IMR-90 (cell line): ENCODE data around the gene TNS3. TPM values are rescaled to one million over a fixed set of nuclear protein-coding genes. Genes with fewer than 3 reads are reported as not detected.

Experiments used
- ATAC-seq: fragments of 200-7000 bp; cut with Tn5 transposase; 2 replicates; pipeline ENCODE4 v1.9.1; 2020; ENCODE audit warnings: low read depth, mild to moderate bottlenecking, moderate library complexity
- BruUV-seq: library from RNA; stranded (reverse); fragments of 400-500 nt; replicated peaks from 2 replicates; lab custom pipeline; 2021; lab: Mats Ljungman, UMichigan
- CTCF ChIA-PET: fragments of 300-600 bp; formaldehyde crosslinking; extraction: SDS; loops from one replicate; lab custom pipeline; 2021; ENCODE audit warnings: antibody characterized with exemption; lab: Yijun Ruan, JAX
- POLR2A ChIA-PET: fragments of 300-600 bp; sonication (Branson Sonifier 250); formaldehyde crosslinking; loops from one replicate; lab custom pipeline; 2022; ENCODE audit warnings: antibody characterized with exemption; ENCODE audit not compliant: unreplicated experiment; lab: Charles Lee
- DNase-seq: peaks from one replicate; pipeline ENCODE4 v3.0.0; 2013
- H2AFZ ChIP-seq: replicated peaks from 2 replicates; pipeline ENCODE3; 2013; ENCODE audit warnings: low read length, mild to moderate bottlenecking; ENCODE audit not compliant: poor library complexity
- H2AK5ac ChIP-seq: 2 replicates; pipeline ENCODE4 v1.6.1; 2013; ENCODE audit warnings: low read depth, low read length, inconsistent platforms
- H2AK9ac ChIP-seq: replicated peaks from 2 replicates; pipeline ENCODE3; 2013; ENCODE audit warnings: mild to moderate bottlenecking, low read depth, low read length, moderate library complexity; ENCODE audit not compliant: poor library complexity
- H2BK120ac ChIP-seq: 2 replicates; pipeline ENCODE4 v1.6.1; 2013; ENCODE audit warnings: low read depth, low read length, inconsistent platforms
- H2BK15ac ChIP-seq: 3 replicates; pipeline ENCODE4 v1.6.1; 2013; ENCODE audit warnings: low read depth, low read length, inconsistent platforms
- H2BK20ac ChIP-seq: 2 replicates; pipeline ENCODE4 v1.6.1; 2013; ENCODE audit warnings: low read depth, mild to moderate bottlenecking, inconsistent platforms, low read length, moderate library complexity
- H2BK5ac ChIP-seq: 2 replicates; pipeline ENCODE4 v1.6.1; 2013; ENCODE audit warnings: mild to moderate bottlenecking, low read depth, low read length, inconsistent platforms; ENCODE audit not compliant: poor library complexity, severe bottlenecking
- H3K14ac ChIP-seq: replicated peaks from 2 replicates; pipeline ENCODE4 v1.6.1; 2013; ENCODE audit warnings: low read depth, low read length, inconsistent platforms
- H3K18ac ChIP-seq: 2 replicates; pipeline ENCODE4 v1.6.1; 2013; ENCODE audit warnings: low read depth, low read length, control low read depth
- H3K23ac ChIP-seq: 2 replicates; pipeline ENCODE4 v1.6.1; 2013; ENCODE audit warnings: low read depth, low read length, inconsistent platforms
- H3K27ac ChIP-seq: 2 replicates; pipeline ENCODE4 v1.5.1; 2013; ENCODE audit warnings: mild to moderate bottlenecking, control low read depth, low read length; ENCODE audit not compliant: insufficient read depth
- H3K27me3 ChIP-seq: 2 replicates; pipeline ENCODE4 v1.6.1; 2013; ENCODE audit warnings: low read length; ENCODE audit not compliant: control insufficient read depth, insufficient read depth
- H3K36me3 ChIP-seq: 2 replicates; pipeline ENCODE4 v1.6.1; 2013; ENCODE audit warnings: low read length, mixed read lengths; ENCODE audit not compliant: control insufficient read depth, insufficient read depth
- H3K4ac ChIP-seq: 2 replicates; pipeline ENCODE4 v1.6.1; 2013; ENCODE audit warnings: low read depth, low read length, inconsistent platforms
- H3K4me1 ChIP-seq: 2 replicates; pipeline ENCODE4 v1.6.1; 2013; ENCODE audit warnings: low read length, mixed read lengths; ENCODE audit not compliant: control insufficient read depth, insufficient read depth
- H3K4me2 ChIP-seq: 2 replicates; pipeline ENCODE4 v1.6.1; 2013; ENCODE audit warnings: low read depth, mild to moderate bottlenecking, control low read depth, low read length, moderate library complexity
- H3K4me3 ChIP-seq: 2 replicates; pipeline ENCODE4 v1.5.1; 2013; ENCODE audit warnings: low read depth, mild to moderate bottlenecking, control low read depth, low read length, moderate library complexity; ENCODE audit not compliant: insufficient read depth
- H3K56ac ChIP-seq: 2 replicates; pipeline ENCODE4 v1.6.1; 2013; ENCODE audit warnings: low read length, inconsistent platforms; ENCODE audit not compliant: insufficient read depth; ENCODE audit errors: extremely low read depth
- H3K79me1 ChIP-seq, 2 experiments: 2 replicates each; pipeline ENCODE4 v1.6.1; 2013; ENCODE audit warnings: low read length in 2 of 2, inconsistent platforms in 1 of 2, low read depth in 1 of 2
- H3K9ac ChIP-seq: 2 replicates; pipeline ENCODE4 v1.6.1; 2013; ENCODE audit warnings: low read depth, low read length, control low read depth
- H3K9me1 ChIP-seq: 2 replicates; pipeline ENCODE4 v1.6.1; 2013; ENCODE audit warnings: low read length, inconsistent platforms; ENCODE audit not compliant: insufficient read depth
- H3K9me3 ChIP-seq: 2 replicates; pipeline ENCODE4 v1.6.1; 2013; ENCODE audit warnings: low read length; ENCODE audit not compliant: control insufficient read depth, insufficient read depth
- H4K20me1 ChIP-seq: 2 replicates; pipeline ENCODE4 v1.6.1; 2013; ENCODE audit warnings: low read length, inconsistent platforms; ENCODE audit not compliant: insufficient read depth
- H4K5ac ChIP-seq: 2 replicates; pipeline ENCODE4 v1.6.1; 2013; ENCODE audit warnings: mild to moderate bottlenecking, low read depth, low read length, control low read depth
- H4K8ac ChIP-seq, 2 experiments: 2 replicates each; pipeline ENCODE4 v1.6.1; 2013; ENCODE audit warnings: low read depth in 2 of 2, low read length in 2 of 2, control low read depth in 1 of 2, inconsistent platforms in 1 of 2
- H4K91ac ChIP-seq: 2 replicates; pipeline ENCODE4 v1.6.1; 2013; ENCODE audit warnings: low read depth, low read length, inconsistent platforms; ENCODE audit not compliant: insufficient read depth
- CTCF ChIP-seq: conservative IDR thresholded peaks from 2 replicates; pipeline ENCODE4 v1.5.1; 2012; ENCODE audit warnings: mild to moderate bottlenecking, low read depth, low read length, improper control_type of control experiment
- FOS ChIP-seq: fragments of 150-350 bp; IDR thresholded peaks from 2 replicates; pipeline ENCODE4 v1.6.1; 2016; ENCODE audit warnings: low read depth, low read length
- MAFK ChIP-seq: IDR thresholded peaks from 2 replicates; pipeline ENCODE4 v1.6.1; 2012; ENCODE audit warnings: low read depth, low read length, improper control_type of control experiment
- MAZ ChIP-seq: IDR thresholded peaks from 2 replicates; pipeline ENCODE4 v1.6.1; 2012; ENCODE audit warnings: low read depth, mild to moderate bottlenecking, low read length, improper control_type of control experiment, moderate library complexity, borderline replicate concordance
- NFE2L2 ChIP-seq: fragments of 150-350 bp; IDR thresholded peaks from 2 replicates; pipeline ENCODE4 v1.6.1; 2016; ENCODE audit warnings: low read depth, mild to moderate bottlenecking, low read length
- RAD21 ChIP-seq: IDR thresholded peaks from 2 replicates; pipeline ENCODE4 v1.6.1; 2012; ENCODE audit warnings: low read length, improper control_type of control experiment
- WGBS, 2 experiments: methylation state at CpG; one replicate each; pipeline versions ENCODE4 v1.1.5 to v1.1.7; 2013; ENCODE audit warnings: missing lambda C conversion rate in 2 of 2; ENCODE audit not compliant: insufficient read length in 1 of 2; ENCODE audit errors: extremely low coverage in 2 of 2; 5-methylcytosine and 5-hydroxymethylcytosine counted together
- dilution Hi-C: fragments of 300-500 bp; cut with HindIII; formaldehyde crosslinking; loops from one replicate; pipeline ENCODE4 v1.14.3; 2018; ENCODE audit warnings: low sequenced_read_pairs; ENCODE audit not compliant: unreplicated experiment
- in situ Hi-C: fragments of 300-500 bp; cut with MboI; formaldehyde crosslinking; loops from 3 replicates; pipeline ENCODE4 v1.14.3; 2019; ENCODE audit warnings: low sequenced_read_pairs, inconsistent platforms, mixed read lengths
- intact Hi-C: fragments of 100-400 bp; cut with micrococcal nuclease; formaldehyde crosslinking; loops from 2 replicates; pipeline ENCODE4 v1.10.0; 2022
- polyA plus RNA-seq, 3 experiments: library from polyadenylated mRNA; depleted of rRNA; stranded (reverse); fragments of >200 nt; gene quantifications; 2 replicates each; pipeline ENCODE4 v1.2.3, GENCODE V29; 2012; ENCODE audit warnings: low replicate concordance in 1 of 3
- total RNA-seq: library from RNA; depleted of rRNA; stranded (reverse); fragments of >200 nt; gene quantifications from 2 replicates; pipeline ENCODE4 v1.2.3, GENCODE V29; 2012

The TNS3 gene
- total and polyA plus RNA-seq, 2 of the 4 experiments (the other 2 are of a cell fraction), result 64.3 to 79.2 TPM

GRCh38 chr7:47448971-47449370 lies 132.9 kb downstream of the TNS3 start:
- Histone ChIP-seq H3K4me3 (no peak overlapping the region), H2AFZ (no peak overlapping the region), H3K56ac (no peak overlapping the region), H3K27me3 (no peaks in the 10 kb centered on the region), H3K23ac (0 out of 2 replicates have a peak overlapping the region, but pooled peaks have one; percentile 43), H3K9ac (no peak overlapping the region), H2AK9ac (peak overlapping the region; percentile 50), H2BK120ac (peak overlapping the region; percentile 48), H4K91ac (no peak overlapping the region; the same call in 1 of the 2 replicates), H3K9me1 (peaks cover 44% of the 10 kb centered on the region), H3K36me3 (peaks cover 3% of the 10 kb centered on the region; the same call in 1 of the 2 replicates), H2BK5ac (no peak overlapping the region), H3K4me1 (peaks cover 32% of the 10 kb centered on the region), H3K27ac (no peak overlapping the region), H3K14ac (peak overlapping the region; percentile 57; the same call in 1 of the 2 replicates), H2BK20ac (peak overlapping the region; percentile 36; the same call in 1 of the 2 replicates), H2BK15ac (peak overlapping the region; percentile 68; the same call in 2 of the 3 replicates), H4K8ac (0 out of 4 replicates have a peak overlapping the region, but pooled peaks of 1 of the 2 experiments have one; percentile 37), H3K18ac (peak overlapping the region; percentile 7; the same call in 1 of the 2 replicates), H3K4me2 (no peak overlapping the region), H4K20me1 (peaks cover 62% of the 10 kb centered on the region), H2AK5ac (peak overlapping the region; percentile 47; the same call in 1 of the 2 replicates), H3K79me1 (peaks cover 31 to 87% of the 10 kb centered on the region in 2 experiments), H4K5ac (no peak overlapping the region), H3K4ac (peak overlapping the region; percentile 51), H3K9me3 (no peaks in the 10 kb centered on the region)
- TF ChIP-seq NFE2L2 (no peak), FOS (no peak), RAD21 (no peak), CTCF (no peak), MAZ (no peak), MAFK (no peak)
- POLR2A ChIA-PET, result no interaction called here
- no peak for DNase-seq
- CTCF ChIA-PET, result no interaction called here
- BruUV-seq, result no TSS peak
- intact Hi-C loops (no loop called here), dilution Hi-C loops (no loop called here), in situ Hi-C loops (no loop called here)
- WGBS, 2 experiments, result 94% methylated on average over 7 of the region's 9 CpGs; no CpG with 5 or more reads in 1 of the 2 experiments
- ATAC-seq, result no peak
